H9 (cell line): Measurements from ENCODE around the gene GPX2. TPM values are rescaled to one million over a fixed set of nuclear protein-coding genes. Genes with fewer than 3 reads are reported as not detected.

Experiments used
- DNase-seq: peaks from one replicate; pipeline ENCODE4 v3.0.0-alpha.2; 2017
- H2AFZ ChIP-seq: one replicate; pipeline ENCODE4 v1.6.1; 2013; ENCODE audit warnings: mild to moderate bottlenecking, low read length, control low read depth, moderate library complexity
- H2AK5ac ChIP-seq: 2 replicates; pipeline ENCODE4 v1.6.1; 2013; ENCODE audit warnings: low read length, control low read depth, mixed read lengths; ENCODE audit not compliant: insufficient read length
- H2BK120ac ChIP-seq: one replicate; pipeline ENCODE4 v1.6.1; 2013; ENCODE audit warnings: low read depth, mild to moderate bottlenecking, low read length, control low read depth, inconsistent platforms; ENCODE audit not compliant: poor library complexity, severe bottlenecking
- H2BK12ac ChIP-seq: 2 replicates; pipeline ENCODE4 v1.6.1; 2013; ENCODE audit warnings: low read length, control low read depth, mixed read lengths, low read depth; ENCODE audit not compliant: insufficient read length
- H2BK15ac ChIP-seq: 2 replicates; pipeline ENCODE4 v1.6.1; 2013; ENCODE audit warnings: low read depth, low read length, control low read depth
- H2BK20ac ChIP-seq: one replicate; pipeline ENCODE4 v1.6.1; 2013; ENCODE audit warnings: low read depth, mild to moderate bottlenecking, low read length, control low read depth, inconsistent platforms; ENCODE audit not compliant: poor library complexity, severe bottlenecking
- H2BK5ac ChIP-seq: 2 replicates; pipeline ENCODE4 v1.6.1; 2013; ENCODE audit warnings: low read length, control low read depth, mixed read lengths; ENCODE audit not compliant: insufficient read length
- H3K14ac ChIP-seq: 2 replicates; pipeline ENCODE4 v1.6.1; 2013; ENCODE audit warnings: low read length, control low read depth; ENCODE audit not compliant: insufficient read depth
- H3K18ac ChIP-seq: 2 replicates; pipeline ENCODE4 v1.6.1; 2013; ENCODE audit warnings: low read depth, mild to moderate bottlenecking, mixed read lengths, low read length, control low read depth; ENCODE audit not compliant: insufficient read length
- H3K23ac ChIP-seq: 2 replicates; pipeline ENCODE4 v1.6.1; 2013; ENCODE audit warnings: low read length, control low read depth, mixed read lengths, low read depth; ENCODE audit not compliant: insufficient read length
- H3K23me2 ChIP-seq: 2 replicates; pipeline ENCODE4 v1.6.1; 2013; ENCODE audit warnings: low read depth, mild to moderate bottlenecking, mixed read lengths, low read length, control low read depth; ENCODE audit not compliant: insufficient read length, poor library complexity, severe bottlenecking
- H3K27ac ChIP-seq: 2 replicates; pipeline ENCODE4 v1.5.1; 2013; ENCODE audit warnings: low read length, control low read depth, mixed read lengths, low read depth; ENCODE audit not compliant: insufficient read length
- H3K27me3 ChIP-seq: 2 replicates; pipeline ENCODE4 v1.6.1; 2013; ENCODE audit warnings: low read length, control low read depth, inconsistent platforms; ENCODE audit not compliant: insufficient read depth
- H3K4ac ChIP-seq: 2 replicates; pipeline ENCODE4 v1.6.1; 2013; ENCODE audit warnings: low read depth, mild to moderate bottlenecking, control low read depth, inconsistent platforms, low read length, moderate library complexity
- H3K4me1 ChIP-seq: 2 replicates; pipeline ENCODE4 v1.6.1; 2013; ENCODE audit warnings: low read length, control low read depth, inconsistent platforms; ENCODE audit not compliant: insufficient read depth
- H3K4me2 ChIP-seq: 2 replicates; pipeline ENCODE4 v1.6.1; 2013; ENCODE audit warnings: low read length, control low read depth, mixed read lengths; ENCODE audit not compliant: insufficient read length, insufficient read depth
- H3K56ac ChIP-seq: 2 replicates; pipeline ENCODE4 v1.6.1; 2013; ENCODE audit warnings: low read depth, mild to moderate bottlenecking, mixed read lengths, low read length, control low read depth; ENCODE audit not compliant: insufficient read length
- H3K79me1 ChIP-seq: 2 replicates; pipeline ENCODE4 v1.6.1; 2013; ENCODE audit warnings: low read depth, mild to moderate bottlenecking, moderate library complexity, low read length, control low read depth, inconsistent platforms; ENCODE audit not compliant: insufficient read depth, poor library complexity, severe bottlenecking
- H3K79me2 ChIP-seq: 2 replicates; pipeline ENCODE4 v1.6.1; 2013; ENCODE audit warnings: low read length, control low read depth, inconsistent platforms; ENCODE audit not compliant: insufficient read depth
- H3K9ac ChIP-seq: 2 replicates; pipeline ENCODE4 v1.6.1; 2013; ENCODE audit warnings: low read length, control low read depth, mixed read lengths; ENCODE audit not compliant: insufficient read length; ENCODE audit errors: extremely low read depth
- H3K9me3 ChIP-seq: one replicate; pipeline ENCODE4 v1.6.1; 2013; ENCODE audit warnings: low read depth, low read length, inconsistent platforms; ENCODE audit not compliant: control insufficient read depth
- H3T11ph ChIP-seq: one replicate; pipeline ENCODE4 v1.6.1; 2013; ENCODE audit warnings: mild to moderate bottlenecking, low read length, control low read depth, inconsistent platforms
- H4K20me1 ChIP-seq: one replicate; pipeline ENCODE4 v1.6.1; 2013; ENCODE audit not compliant: control insufficient read depth, insufficient read length, insufficient read depth
- H4K5ac ChIP-seq: 2 replicates; pipeline ENCODE4 v1.6.1; 2013; ENCODE audit warnings: low read depth, mild to moderate bottlenecking, mixed read lengths, low read length, control low read depth; ENCODE audit not compliant: insufficient read length
- H4K8ac ChIP-seq: replicated peaks from 2 replicates; pipeline ENCODE4 v1.6.1; 2013; ENCODE audit warnings: low read length, control low read depth, mixed read lengths, low read depth; ENCODE audit not compliant: insufficient read length
- H4K91ac ChIP-seq: 2 replicates; pipeline ENCODE4 v1.6.1; 2013; ENCODE audit warnings: low read depth, mild to moderate bottlenecking, moderate library complexity, mixed read lengths, low read length, control low read depth; ENCODE audit not compliant: insufficient read length
- H3K27ac Mint-ChIP-seq, 3 experiments: 2 replicates in 2 of 3; 3 replicates in 1 of 3; pipeline ENCODE4 v1.8.0; 2020 to 2021; ENCODE audit warnings: mixed read lengths in 3 of 3, mild to moderate bottlenecking in 1 of 3, moderate library complexity in 1 of 3
- H3K27me3 Mint-ChIP-seq: 2 replicates; pipeline ENCODE4 v1.8.0; 2021; ENCODE audit warnings: low read depth, mild to moderate bottlenecking, moderate library complexity, mixed read lengths
- H3K36me3 Mint-ChIP-seq, 3 experiments: 2 replicates in 2 of 3; 3 replicates in 1 of 3; pipeline ENCODE4 v1.8.0; 2020 to 2021; ENCODE audit warnings: low read depth in 3 of 3, mixed read lengths in 3 of 3; ENCODE audit not compliant: insufficient read depth in 1 of 3
- H3K4me1 Mint-ChIP-seq, 2 experiments: 2 replicates each; pipeline ENCODE4 v1.8.0; 2020; ENCODE audit warnings: mixed read lengths in 2 of 2
- H3K4me3 Mint-ChIP-seq, 2 experiments: 2 replicates in 1 of 2; 3 replicates in 1 of 2; pipeline ENCODE4 v1.8.0; 2020 to 2021; ENCODE audit warnings: mild to moderate bottlenecking in 2 of 2, mixed read lengths in 2 of 2, moderate library complexity in 1 of 2
- H3K9me3 Mint-ChIP-seq, 2 experiments: 2 replicates in 1 of 2; 3 replicates in 1 of 2; pipeline ENCODE4 v1.8.0; 2020; ENCODE audit warnings: mild to moderate bottlenecking in 2 of 2, mixed read lengths in 2 of 2, moderate library complexity in 1 of 2
- CTCF ChIP-seq: fragments of 200-600 bp; sonication (generic); conservative IDR thresholded peaks from 3 replicates; pipeline ENCODE4 v1.8.0; 2021; ENCODE audit warnings: antibody characterized with exemption, mild to moderate bottlenecking
- WGBS: extraction: QIAGEN DNeasy Blood & Tissue Kit; methylation state at CpG from one replicate; pipeline ENCODE4 v1.1.7; 2013; ENCODE audit warnings: missing lambda C conversion rate, low lambda C conversion rate, mixed read lengths; ENCODE audit not compliant: insufficient read length; ENCODE audit errors: extremely low coverage; 5-methylcytosine and 5-hydroxymethylcytosine counted together
- total RNA-seq: library from RNA; stranded (reverse); gene quantifications from 2 replicates; pipeline ENCODE4 v1.2.1, GENCODE V29; 2021

Gene GPX2
- total RNA-seq, 1 experiment from 2014 or later: 0.79 TPM

GRCh38 chr14:64958201-64958600, 15.7 kb upstream of the GPX2 start:
- H2BK12ac ChIP-seq: no peak overlapping the region
- Mint-ChIP-seq H3K4me3 (no peak overlapping the region), H3K9me3 (no peaks in the 10 kb centered on the region; a peak in 2 of 5 replicates), H3K36me3 (peaks cover under 1 to 9% (median 5%) of the 10 kb centered on the region in 3 experiments; a peak in 5 of 7 replicates), H3K4me1 (peaks cover 47 to 58% of the 10 kb centered on the region in 2 experiments), H3K27me3 (no peaks in the 10 kb centered on the region), H3K27ac (no peak overlapping the region; a peak in 2 of 7 replicates)
- peak overlapping the region; percentile 17 for H4K91ac ChIP-seq
- H3K27ac ChIP-seq: no peak overlapping the region
- no peaks in the 10 kb centered on the region for H3K23me2 ChIP-seq
- no peaks in the 10 kb centered on the region for H3K27me3 ChIP-seq
- no peak overlapping the region for H2BK20ac ChIP-seq
- no peak overlapping the region for H2BK15ac ChIP-seq
- no peak overlapping the region for H2BK5ac ChIP-seq
- no peak overlapping the region for H3K23ac ChIP-seq
- H3K56ac ChIP-seq: no peak overlapping the region
- no peak overlapping the region for H3K14ac ChIP-seq
- no peak overlapping the region for H3K4me2 ChIP-seq
- H3K79me2 ChIP-seq: no peaks in the 10 kb centered on the region
- TF ChIP-seq CTCF: no peak
- WGBS: no CpG with 5 or more reads among the region's 2 CpGs
- H2BK120ac ChIP-seq: no peak overlapping the region
- no peaks in the 10 kb centered on the region for H3K9me3 ChIP-seq
- H4K5ac ChIP-seq: no peak overlapping the region
- no peak overlapping the region for H3K9ac ChIP-seq
- H3K18ac ChIP-seq: no peak overlapping the region
- H3K79me1 ChIP-seq: no peaks in the 10 kb centered on the region
- no peak overlapping the region for H2AFZ ChIP-seq
- no peak for DNase-seq
- H3K4ac ChIP-seq: no peak overlapping the region
- H3K4me1 ChIP-seq: peaks cover 18% of the 10 kb centered on the region; the same call in 1 of the 2 replicates
- H4K20me1 ChIP-seq: no peaks in the 10 kb centered on the region
- no peak overlapping the region for H4K8ac ChIP-seq
- no peak overlapping the region for H2AK5ac ChIP-seq
- H3T11ph ChIP-seq: no peak overlapping the region
